ENCODE results near the gene MTHFSD.

MTHFSD gene

GRCh38 chr16:86531641-86532525 is 23.2 kb downstream of the MTHFSD start:
- Histone ChIP-seq H2AFZ (ENCODE audit: low read length) (no peak overlapping the region), H3K9me2 (replicated peaks; ENCODE audit: insufficient read depth, low read length) (no peaks in the 10 kb centered on the region), H3K9me3 (replicated peaks; ENCODE audit: insufficient read depth, low read length) (no peaks in the 10 kb centered on the region), H3K36me3 (replicated peaks; ENCODE audit: insufficient read depth, low read length) (no peaks in the 10 kb centered on the region), H3K79me2 (ENCODE audit: low read length) (no peaks in the 10 kb centered on the region), H3K9ac (ENCODE audit: low read length) (no peak overlapping the region), H3K27me3 (replicated peaks; ENCODE audit: insufficient read depth, low read length) (no peaks in the 10 kb centered on the region), H3K27ac (ENCODE audit: low read length) (no peak overlapping the region), H3K4me1 (ENCODE audit: low read length) (no peaks in the 10 kb centered on the region), H3K4me2 (ENCODE audit: low read depth, low read length) (no peak overlapping the region), H4K20me1 (ENCODE audit: insufficient read depth, low read length) (no peaks in the 10 kb centered on the region), H3K4me3 (ENCODE audit: low read length) (no peak overlapping the region), H3F3A (ENCODE audit: insufficient read depth, low read length) (no peaks in the 10 kb centered on the region)
- no peak for DNase-seq
- TF ChIP-seq EZH2phosphoT487 (IDR thresholded peaks at IDR 0.05; ENCODE audit: low read length) (no peak), EZH2 (optimal IDR thresholded peaks at IDR 0.05; ENCODE audit: low read depth, low read length) (no peak), CTCF (IDR thresholded peaks at IDR 0.05; ENCODE audit: low read length) (no peak)

- Histone ChIP-seq H4K20me1 (ENCODE audit: insufficient read depth, low read length) (no peaks in the 10 kb centered on the region), H3K9me3 (replicated peaks; ENCODE audit: insufficient read depth, low read length) (no peaks in the 10 kb centered on the region), H3K4me2 (ENCODE audit: low read depth, low read length) (no peak overlapping the region), H3K9me2 (replicated peaks; ENCODE audit: insufficient read depth, low read length) (no peaks in the 10 kb centered on the region), H3K36me3 (replicated peaks; ENCODE audit: insufficient read depth, low read length) (no peaks in the 10 kb centered on the region), H3K9ac (ENCODE audit: low read length) (no peak overlapping the region), H3F3A (ENCODE audit: insufficient read depth, low read length) (no peaks in the 10 kb centered on the region), H2AFZ (ENCODE audit: low read length) (no peak overlapping the region), H3K27ac (ENCODE audit: low read length) (no peak overlapping the region), H3K4me3 (ENCODE audit: low read length) (no peak overlapping the region), H3K4me1 (ENCODE audit: low read length) (no peaks in the 10 kb centered on the region), H3K79me2 (ENCODE audit: low read length) (no peaks in the 10 kb centered on the region), H3K27me3 (replicated peaks; ENCODE audit: insufficient read depth, low read length) (no peaks in the 10 kb centered on the region)
- DNase-seq, result no peak
- TF ChIP-seq CTCF (IDR thresholded peaks at IDR 0.05; ENCODE audit: low read length) (no peak), EZH2phosphoT487 (IDR thresholded peaks at IDR 0.05; ENCODE audit: low read length) (no peak), EZH2 (optimal IDR thresholded peaks at IDR 0.05; ENCODE audit: low read depth, low read length) (no peak)
Measured at GRCh38 chr16:86531191-86531545, 23.9 kb downstream of the MTHFSD start.

- Histone ChIP-seq H4K20me1 (ENCODE audit: insufficient read depth, low read length) (no peaks in the 10 kb centered on the region), H3K79me2 (ENCODE audit: low read length) (no peaks in the 10 kb centered on the region), H3F3A (ENCODE audit: insufficient read depth, low read length) (no peaks in the 10 kb centered on the region), H3K4me1 (ENCODE audit: low read length) (no peaks in the 10 kb centered on the region), H3K27me3 (replicated peaks; ENCODE audit: insufficient read depth, low read length) (no peaks in the 10 kb centered on the region), H3K9me3 (replicated peaks; ENCODE audit: insufficient read depth, low read length) (no peaks in the 10 kb centered on the region), H3K27ac (ENCODE audit: low read length) (no peak overlapping the region), H3K4me2 (ENCODE audit: low read depth, low read length) (no peak overlapping the region), H3K9ac (ENCODE audit: low read length) (no peak overlapping the region), H3K9me2 (replicated peaks; ENCODE audit: insufficient read depth, low read length) (no peaks in the 10 kb centered on the region), H3K36me3 (replicated peaks; ENCODE audit: insufficient read depth, low read length) (no peaks in the 10 kb centered on the region), H2AFZ (ENCODE audit: low read length) (no peak overlapping the region), H3K4me3 (ENCODE audit: low read length) (no peak overlapping the region)
- TF ChIP-seq CTCF (IDR thresholded peaks at IDR 0.05; ENCODE audit: low read length) (no peak), EZH2phosphoT487 (IDR thresholded peaks at IDR 0.05; ENCODE audit: low read length) (no peak), EZH2 (optimal IDR thresholded peaks at IDR 0.05; ENCODE audit: low read depth, low read length) (no peak)
- no peak for DNase-seq
Measured at GRCh38 chr16:86530251-86531190, 24.5 kb downstream of the MTHFSD start.

Data from MM.1S (cell line).